HG02885 (cell line): ENCODE data around the gene SBK2.
A peak's percentile ranks its signal among the peaks of the same experiment; 100 is the strongest.

Experiments
- ATAC-seq: cut with Tn5 transposase; IDR thresholded peaks from one replicate; pipeline ENCODE4 v1.9.1; 2021; ENCODE audit warnings: mild to moderate bottlenecking; ENCODE audit not compliant: unreplicated experiment, poor library complexity

SBK2 gene

DNA sequence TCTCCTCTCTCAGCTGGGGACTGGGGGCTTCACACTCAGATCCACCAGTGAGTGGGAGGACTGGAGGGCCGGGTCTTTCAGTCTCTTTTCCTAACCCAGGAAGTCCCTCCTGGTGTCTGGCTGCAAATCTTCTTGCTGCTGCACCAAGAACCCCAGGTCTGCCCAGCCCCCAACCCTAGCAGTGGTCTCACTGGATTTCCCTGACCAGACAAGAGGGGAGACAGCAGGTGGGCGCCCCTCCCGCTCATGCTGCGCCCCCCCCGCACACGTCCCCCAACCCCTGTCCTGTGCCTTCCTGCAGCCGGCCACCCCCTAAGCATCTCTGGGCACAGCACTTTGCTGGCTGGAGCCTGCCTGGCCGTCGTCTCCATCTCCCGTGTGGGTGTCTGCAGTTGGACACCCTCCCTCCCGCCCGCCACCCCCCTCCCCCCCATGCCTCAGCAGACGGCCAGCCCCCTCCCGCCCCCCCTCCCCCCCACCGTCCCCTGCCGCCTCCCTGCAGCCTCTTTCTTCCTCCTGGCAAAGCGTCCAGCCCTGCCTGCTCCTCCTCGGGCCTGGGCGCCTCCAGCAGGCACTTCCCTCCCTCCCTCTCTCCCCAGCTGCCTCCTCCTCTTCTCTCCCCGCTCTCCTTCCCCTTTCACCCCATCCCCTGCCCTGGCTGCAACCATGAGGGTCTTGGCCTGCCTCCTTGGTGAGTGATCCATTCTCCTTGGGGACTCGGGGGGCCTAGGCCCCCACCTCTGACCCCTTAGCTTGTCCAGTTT is 48.8 kb downstream of the SBK2 start, which contains the start of gene SSC5D:
TSS of gene SSC5D (plus strand) at position 513 of the 764 bp plus-strand sequence. CDS start at position 667, 154 bp downstream.
- no peak for ATAC-seq

DNA sequence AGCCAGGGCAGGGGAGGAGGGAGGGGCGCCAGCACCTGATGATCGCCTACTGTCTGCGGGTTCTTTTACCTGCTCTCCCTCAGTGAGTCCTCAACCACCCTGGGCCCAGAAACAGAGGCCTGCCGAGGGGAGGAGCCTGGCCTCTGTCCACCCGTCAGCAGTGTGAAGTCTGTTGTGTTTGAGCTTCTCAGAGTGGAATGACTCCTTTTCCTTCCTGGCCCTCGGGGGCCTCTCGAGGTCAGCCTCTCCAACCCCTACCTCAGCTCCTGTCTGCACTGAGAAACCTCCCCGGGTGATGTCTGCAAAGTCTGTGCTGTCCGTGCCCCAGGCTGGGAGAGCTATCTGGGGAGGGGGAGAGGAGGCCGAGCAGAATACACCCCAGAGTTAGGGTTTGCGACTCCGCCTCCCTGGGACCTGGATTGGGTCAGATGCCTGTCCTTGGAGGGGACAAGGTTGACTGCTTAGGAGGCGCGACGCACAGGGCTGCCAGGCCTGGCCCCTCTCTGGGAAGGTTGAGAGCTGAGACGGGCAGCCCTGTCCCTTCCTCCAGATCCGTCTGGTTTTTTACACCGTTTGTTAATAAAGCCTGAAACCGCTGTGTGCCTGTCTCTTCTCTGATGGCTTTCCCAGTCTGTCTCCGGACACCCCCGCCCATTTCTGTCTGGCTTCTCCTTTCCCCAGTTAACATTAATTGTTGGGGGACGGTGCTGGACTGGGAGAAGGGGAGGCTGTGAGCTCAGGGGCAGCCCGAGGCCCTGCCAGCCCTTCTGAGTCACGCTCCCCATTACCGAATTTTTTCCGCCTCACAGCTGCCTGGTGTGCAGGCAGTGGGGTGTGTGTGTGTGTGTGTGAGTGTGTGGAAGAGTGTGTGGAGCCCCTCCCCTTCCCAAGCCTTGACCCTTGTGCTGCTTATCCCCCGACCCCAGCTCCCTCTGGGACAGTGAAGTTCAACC is 49.7 kb downstream of the SBK2 start:
- ATAC-seq, result no peak

DNA sequence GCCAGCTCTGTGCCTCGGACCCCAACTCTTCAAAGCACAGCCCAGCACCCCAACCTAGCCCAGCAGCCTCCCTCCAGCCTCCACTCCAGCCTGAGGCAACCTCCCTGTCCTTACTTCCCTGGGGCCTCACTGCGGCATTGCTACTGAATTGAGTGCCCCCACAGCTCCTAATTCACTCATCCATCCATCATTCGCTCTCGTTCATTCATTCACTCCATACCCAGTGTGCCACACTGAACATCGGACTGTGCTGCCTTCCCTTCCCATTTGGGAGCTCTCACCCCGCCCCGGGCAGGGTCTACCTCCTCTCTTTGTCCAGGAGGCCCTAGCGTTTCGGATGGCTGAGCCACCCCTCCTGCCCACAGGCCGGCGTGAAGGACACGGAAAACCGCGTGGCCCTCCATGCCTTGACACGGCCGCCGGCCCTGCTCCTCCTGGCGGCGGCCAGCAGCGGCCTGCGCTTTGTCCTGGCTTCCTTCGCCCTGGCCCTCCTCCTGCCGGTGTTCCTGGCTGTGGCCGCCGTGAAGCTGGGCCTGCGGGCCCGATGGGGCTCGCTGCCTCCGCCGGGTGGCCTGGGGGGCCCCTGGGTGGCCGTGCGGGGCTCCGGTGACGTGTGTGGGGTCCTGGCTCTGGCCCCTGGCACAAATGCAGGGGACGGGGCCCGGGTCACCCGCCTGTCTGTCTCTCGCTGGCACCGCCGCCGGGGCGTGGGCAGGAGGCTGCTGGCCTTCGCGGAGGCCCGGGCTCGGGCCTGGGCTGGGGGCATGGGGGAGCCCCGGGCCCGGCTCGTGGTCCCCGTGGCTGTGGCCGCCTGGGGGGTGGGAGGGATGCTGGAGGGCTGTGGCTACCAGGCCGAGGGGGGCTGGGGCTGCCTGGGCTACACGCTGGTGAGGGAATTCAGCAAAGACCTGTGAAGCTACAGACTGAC is 50.6 kb downstream of the SBK2 start:
- ATAC-seq, result no peak

DNA sequence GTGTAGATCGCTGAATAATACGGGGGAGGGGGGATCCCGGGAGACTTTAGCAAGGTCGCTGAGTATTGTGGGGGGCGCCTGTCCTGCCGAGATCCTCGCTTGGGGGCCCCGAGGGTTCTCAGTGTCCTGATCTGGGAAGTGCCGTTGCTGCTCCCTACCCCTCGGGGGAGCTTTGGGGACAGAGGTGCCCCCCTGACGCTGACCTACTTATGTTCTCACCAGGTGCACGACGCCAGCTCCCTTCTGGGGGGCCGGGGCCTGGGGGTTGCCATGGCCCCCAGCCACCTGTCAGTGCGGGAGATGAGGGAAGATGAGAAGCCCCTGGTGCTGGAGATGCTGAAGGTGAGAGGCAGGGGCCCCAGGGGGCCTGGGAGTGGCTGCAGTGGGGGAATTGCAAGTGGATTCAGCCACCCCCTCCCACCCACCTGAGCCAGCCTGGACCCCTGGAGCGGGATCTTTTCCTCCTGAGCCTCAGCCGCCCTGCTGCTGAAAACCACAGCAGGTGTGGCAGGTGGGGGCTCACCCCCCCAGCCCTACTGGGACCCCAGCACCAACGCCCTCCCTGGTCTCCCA is 51.4 kb downstream of the SBK2 start:
- no peak for ATAC-seq

DNA sequence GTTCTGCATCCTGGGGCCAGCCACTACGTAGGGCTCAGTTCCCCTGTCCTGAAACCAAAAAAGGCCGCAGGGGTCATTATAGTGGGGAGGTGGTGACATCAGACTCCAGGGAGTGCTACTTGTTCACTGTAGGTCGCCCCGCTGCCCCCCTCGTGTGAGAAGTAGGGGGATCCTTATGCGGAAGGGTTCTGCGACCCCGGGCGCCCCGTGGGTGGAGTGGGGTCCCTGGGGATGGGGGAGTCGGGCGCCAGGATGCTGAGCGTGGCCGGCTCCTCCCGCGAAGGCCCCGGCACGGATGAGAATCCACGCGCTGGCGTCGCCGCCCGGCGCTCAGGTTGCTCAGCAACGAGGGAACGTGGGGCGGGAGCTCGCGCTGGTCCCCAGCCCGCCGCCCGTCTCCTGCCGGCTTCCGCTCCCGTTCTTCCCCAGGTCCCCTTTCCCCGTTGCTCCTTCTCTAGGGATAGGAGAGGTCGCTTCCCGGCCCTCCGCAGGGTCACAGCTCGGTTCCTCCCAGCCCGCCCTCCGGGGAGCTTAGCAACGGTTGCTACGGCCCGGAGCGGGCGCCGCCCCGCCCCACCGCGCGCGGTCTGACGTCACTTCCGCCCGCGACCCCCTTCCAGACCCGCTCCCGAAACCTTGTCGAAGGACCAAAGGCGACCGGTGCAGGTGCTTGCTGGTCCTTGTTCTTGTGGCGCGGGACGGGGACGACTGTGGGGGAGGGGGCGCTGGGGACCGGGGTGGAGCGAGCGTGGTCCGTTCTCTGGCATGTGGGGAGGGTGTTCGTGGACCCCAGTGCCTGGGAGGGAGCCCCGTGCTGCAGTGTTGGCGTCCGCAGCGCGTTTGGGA is 52.1 kb downstream of the SBK2 start, which contains the start of gene NAT14:
TSS of gene NAT14 (plus strand) at position 596 of the 846 bp plus-strand sequence. CDS start 521 bp downstream, outside the sequence.
- peak; percentile 60 for ATAC-seq

DNA sequence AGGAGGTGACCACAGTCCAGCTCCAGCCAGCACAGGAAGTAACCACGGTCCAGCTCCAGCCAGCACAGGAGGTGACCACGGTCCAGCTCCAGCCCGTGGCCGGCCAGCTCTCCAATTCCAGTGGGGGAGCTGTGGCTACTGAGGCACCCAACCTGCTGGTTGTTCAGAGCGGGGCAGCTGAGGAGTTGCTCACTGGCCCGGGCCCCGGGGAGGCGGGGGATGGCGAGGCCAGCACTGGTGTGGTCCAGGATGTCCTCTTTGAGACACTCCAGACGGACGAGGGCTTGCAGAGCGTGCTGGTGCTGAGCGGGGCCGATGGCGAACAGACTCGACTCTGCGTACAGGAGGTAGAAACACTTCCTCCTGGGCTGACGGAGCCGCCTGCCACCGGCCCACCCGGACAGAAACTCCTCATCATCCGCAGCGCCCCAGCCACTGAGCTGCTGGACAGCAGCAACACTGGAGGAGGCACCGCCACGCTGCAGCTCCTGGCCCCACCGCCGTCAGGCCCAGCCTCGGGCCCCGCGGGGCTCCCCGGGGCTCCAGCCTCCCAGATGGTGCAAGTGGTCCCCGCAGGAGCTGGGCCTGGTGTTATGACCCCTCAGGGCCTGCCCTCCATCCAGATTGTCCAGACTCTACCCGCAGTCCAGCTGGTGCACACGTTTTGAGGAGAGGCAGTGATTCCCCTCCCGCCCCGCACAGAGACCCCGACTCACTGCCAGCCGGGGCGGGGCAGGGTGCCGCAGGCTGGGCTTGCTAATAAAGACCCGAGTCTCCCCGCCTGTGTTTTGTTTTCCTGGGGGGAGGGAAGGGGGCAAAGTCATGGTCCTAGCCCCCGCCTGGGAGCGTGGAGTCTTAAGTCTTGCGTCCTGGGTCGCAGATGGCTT is 53.0 kb downstream of the SBK2 start:
- ATAC-seq, result no peak

DNA sequence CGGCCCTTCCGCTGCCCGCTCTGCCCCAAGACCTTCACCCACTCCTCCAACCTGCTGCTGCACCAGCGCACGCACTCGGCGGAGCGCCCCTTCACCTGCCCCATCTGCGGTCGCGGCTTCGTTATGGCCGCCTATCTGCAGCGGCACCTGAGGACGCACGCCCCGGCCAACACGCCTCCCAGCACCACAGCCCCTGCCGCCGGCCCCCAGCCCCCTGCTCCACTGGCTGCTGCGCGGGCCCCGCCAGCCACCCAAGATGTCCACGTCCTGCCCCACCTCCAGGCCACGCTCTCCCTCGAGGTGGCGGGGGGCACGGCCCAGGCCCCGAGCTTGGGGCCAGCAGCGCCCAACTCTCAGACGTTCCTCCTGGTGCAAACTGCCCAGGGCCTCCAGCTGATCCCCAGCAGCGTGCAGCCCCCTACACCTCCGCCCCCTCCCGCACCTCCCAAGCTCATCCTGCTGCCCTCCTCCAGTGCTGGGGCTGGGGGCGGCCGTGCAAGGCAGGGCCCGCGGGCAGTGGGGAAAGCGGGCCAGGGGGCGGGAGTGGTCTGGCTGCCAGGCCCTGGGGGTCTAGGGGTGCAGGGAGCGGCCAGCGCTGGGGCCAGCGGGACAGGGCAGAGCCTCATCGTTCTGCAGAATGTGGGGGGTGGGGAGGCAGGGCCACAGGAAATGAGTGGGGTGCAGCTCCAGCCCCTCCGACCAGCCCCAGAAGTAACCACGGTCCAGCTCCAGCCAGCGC is 53.8 kb downstream of the SBK2 start:
- ATAC-seq, result no peak

DNA sequence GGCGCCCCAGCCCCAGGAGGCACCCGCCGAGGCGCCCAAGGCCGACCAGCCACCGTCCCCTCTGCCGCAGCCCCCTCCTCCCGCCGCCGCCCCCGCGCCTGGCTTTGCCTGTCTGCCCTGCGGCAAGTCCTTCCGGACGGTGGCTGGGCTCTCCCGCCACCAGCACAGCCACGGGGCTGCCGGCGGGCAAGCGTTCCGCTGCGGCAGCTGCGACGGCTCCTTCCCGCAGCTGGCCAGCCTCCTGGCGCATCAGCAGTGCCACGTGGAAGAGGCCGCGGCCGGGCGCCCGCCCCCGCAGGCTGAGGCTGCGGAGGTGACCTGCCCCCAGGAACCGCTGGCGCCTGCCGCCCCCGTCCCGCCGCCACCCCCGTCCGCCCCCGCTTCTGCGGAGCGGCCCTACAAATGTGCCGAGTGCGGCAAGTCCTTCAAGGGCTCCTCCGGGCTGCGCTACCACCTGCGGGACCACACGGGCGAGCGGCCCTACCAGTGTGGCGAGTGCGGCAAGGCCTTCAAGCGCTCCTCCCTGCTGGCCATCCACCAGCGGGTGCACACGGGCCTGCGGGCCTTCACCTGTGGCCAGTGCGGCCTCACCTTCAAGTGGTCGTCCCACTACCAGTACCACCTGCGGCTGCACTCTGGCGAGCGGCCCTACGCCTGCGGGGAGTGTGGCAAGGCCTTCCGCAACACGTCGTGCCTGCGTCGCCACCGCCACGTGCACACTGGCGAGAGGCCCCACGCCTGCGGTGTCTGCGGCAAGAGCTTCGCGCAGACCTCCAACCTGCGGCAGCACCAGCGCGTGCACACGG is 54.6 kb downstream of the SBK2 start:
- ATAC-seq, result no peak

DNA sequence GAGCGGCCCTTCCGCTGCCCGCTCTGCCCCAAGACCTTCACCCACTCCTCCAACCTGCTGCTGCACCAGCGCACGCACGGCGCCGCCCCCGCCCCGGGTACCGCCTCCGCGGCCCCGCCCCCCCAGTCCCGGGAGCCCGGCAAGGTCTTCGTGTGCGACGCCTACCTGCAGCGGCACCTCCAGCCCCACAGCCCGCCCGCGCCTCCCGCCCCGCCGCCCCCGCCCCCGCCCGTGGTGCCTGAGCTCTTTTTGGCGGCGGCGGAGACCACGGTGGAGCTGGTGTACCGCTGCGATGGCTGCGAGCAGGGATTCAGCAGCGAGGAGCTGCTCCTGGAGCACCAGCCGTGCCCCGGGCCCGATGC is 55.2 kb downstream of the SBK2 start:
- ATAC-seq, result no peak

DNA sequence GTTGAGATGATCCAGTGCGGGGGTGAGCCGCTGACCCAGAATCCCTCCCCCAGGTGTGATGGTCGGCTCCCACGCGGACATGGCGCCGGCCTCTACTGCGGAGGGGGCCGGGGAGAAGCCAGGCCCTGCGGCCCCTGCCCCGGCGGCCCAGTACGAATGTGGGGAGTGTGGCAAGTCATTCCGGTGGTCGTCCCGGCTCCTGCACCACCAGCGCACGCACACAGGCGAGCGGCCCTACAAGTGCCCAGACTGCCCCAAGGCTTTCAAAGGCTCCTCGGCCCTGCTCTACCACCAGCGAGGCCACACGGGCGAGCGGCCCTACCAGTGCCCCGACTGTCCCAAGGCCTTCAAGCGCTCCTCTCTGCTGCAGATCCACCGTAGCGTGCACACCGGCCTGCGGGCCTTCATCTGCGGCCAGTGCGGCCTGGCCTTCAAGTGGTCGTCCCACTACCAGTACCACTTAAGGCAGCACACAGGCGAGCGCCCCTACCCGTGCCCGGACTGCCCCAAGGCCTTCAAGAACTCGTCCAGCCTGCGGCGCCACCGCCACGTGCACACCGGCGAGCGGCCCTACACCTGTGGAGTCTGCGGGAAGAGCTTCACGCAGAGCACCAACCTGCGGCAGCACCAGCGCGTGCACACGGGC is 55.7 kb downstream of the SBK2 start:
- ATAC-seq, result no peak

DNA sequence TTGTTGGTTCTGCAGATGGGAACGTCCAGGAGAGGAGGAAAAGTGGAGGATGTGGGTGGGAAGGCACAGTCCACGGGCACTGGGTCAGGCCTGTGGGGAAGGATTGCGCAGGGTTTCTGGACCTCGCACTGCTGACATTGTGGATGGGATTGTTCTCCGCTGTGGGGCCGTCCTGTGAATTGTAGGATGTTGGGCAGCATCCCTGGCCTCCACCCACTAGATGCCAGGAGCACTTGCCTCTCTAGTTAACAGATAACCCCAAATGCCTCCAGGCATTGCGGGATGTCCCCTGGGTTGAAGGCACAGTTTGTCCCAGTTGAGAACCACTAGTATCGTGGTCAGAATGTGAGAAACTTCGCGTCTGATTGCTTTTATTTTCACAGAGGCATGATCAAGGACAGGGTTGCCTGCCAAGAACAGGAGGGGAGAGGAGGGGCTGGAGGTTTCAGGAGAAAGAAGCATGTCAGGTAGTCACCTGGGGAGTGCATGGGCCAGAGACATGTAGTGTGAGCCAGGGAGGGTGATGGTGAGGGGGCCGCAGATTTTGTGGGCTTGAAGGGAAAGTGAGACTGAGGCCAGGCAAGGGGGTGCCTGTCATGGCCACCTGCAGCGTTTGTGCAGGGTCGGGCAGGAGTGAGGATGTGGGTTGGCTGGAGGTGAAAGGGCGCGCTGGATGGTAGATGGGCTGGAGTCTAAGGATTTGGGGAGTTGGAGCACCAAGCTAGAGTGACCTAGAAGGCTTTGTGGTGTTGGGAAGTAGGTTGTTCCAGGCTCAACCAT is 57.3 kb downstream of the SBK2 start:
- ATAC-seq, result no peak

DNA sequence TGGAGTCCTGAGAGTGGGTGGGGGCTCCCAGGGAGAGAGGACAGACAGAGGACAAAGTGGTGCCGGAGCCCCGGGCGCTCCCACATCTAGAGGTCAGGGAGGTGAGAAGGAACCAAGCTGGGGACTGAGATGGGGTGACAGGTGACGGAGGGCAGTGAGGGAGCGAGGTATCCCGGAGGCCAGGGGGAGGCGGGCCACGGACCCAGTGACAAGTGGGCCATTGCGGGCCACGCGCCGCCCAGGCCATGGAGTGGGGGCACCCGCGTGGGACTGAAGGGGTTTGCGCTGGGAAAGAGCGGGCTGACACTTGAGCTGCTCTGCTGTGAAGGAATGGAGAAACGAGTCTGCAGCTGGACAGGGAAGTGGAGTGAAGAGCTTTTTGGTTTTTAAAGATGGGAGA is 57.9 kb downstream of the SBK2 start:
- no peak for ATAC-seq
